Brain microvascular endothelial cell (primary cell): ENCODE measurements around the gene FBXO9.

ENCODE experiments used
- DNase-seq: peaks from one replicate; pipeline ENCODE4 v3.0.0-alpha.2; 2020
- H3K27ac ChIP-seq: fragments of 250-450 bp; sonication (Bioruptor Pico); 2 replicates; pipeline ENCODE4 v1.5.1; 2020; ENCODE audit warnings: mild to moderate bottlenecking, moderate library complexity
- H3K27me3 ChIP-seq: fragments of 250-450 bp; sonication (Bioruptor Pico); replicated peaks from 2 replicates; pipeline ENCODE4 v1.5.1; 2020; ENCODE audit warnings: mild to moderate bottlenecking
- H3K36me3 ChIP-seq: fragments of 250-450 bp; sonication (Bioruptor Pico); replicated peaks from 2 replicates; pipeline ENCODE4 v1.5.1; 2020; ENCODE audit warnings: mild to moderate bottlenecking
- H3K4me3 ChIP-seq: 2 replicates; pipeline ENCODE4 v1.5.1; 2011; ENCODE audit warnings: low read depth, mild to moderate bottlenecking, control low read depth, low read length, moderate library complexity
- CTCF ChIP-seq: IDR thresholded peaks from 2 replicates; pipeline ENCODE4 v1.5.1; 2011; ENCODE audit warnings: low read depth, mild to moderate bottlenecking, moderate library complexity, low read length, control low read depth, inconsistent platforms; ENCODE audit errors: missing control alignments
- in situ Hi-C: cut with HindIII; loops from 2 replicates; pipeline ENCODE4 v1.10.0; 2017; ENCODE audit warnings: low sequenced_read_pairs, low pct_ligation_motif_present

The FBXO9 gene

GRCh38 chr6:53101006-53101405 lies 35.8 kb downstream of the FBXO9 start:
- Histone ChIP-seq H3K27ac (no peak overlapping the region), H3K36me3 (peaks cover 33% of the 10 kb centered on the region), H3K27me3 (no peaks in the 10 kb centered on the region), H3K4me3 (no peak overlapping the region)
- TF ChIP-seq CTCF = no peak
- in situ Hi-C loops = no loop called here
- no peak for DNase-seq

- DNase-seq = no peak
- TF ChIP-seq CTCF = no peak
- in situ Hi-C loops = no loop called here
- Histone ChIP-seq H3K36me3 (peaks cover 20% of the 10 kb centered on the region), H3K27me3 (no peaks in the 10 kb centered on the region), H3K27ac (no peak overlapping the region), H3K4me3 (no peak overlapping the region)
These were observed 38.9 kb downstream of the FBXO9 start for GRCh38 chr6:53103993-53104675.

- no peak for TF ChIP-seq CTCF
- no peak overlapping the region for H3K27ac ChIP-seq
- H3K27me3 ChIP-seq = no peaks in the 10 kb centered on the region
- peaks cover 20% of the 10 kb centered on the region for H3K36me3 ChIP-seq
- DNase-seq = no peak
- in situ Hi-C loops = no loop called here
- no peak overlapping the region for H3K4me3 ChIP-seq
These were observed 39.7 kb downstream of the FBXO9 start for GRCh38 chr6:53104916-53105315.

- H3K27me3 ChIP-seq = no peaks in the 10 kb centered on the region
- H3K36me3 ChIP-seq = peaks cover 8% of the 10 kb centered on the region
- no peak overlapping the region for H3K4me3 ChIP-seq
- in situ Hi-C loops = no loop called here
- no peak overlapping the region for H3K27ac ChIP-seq
- DNase-seq = no peak
- TF ChIP-seq CTCF = no peak
These were observed 41.9 kb downstream of the FBXO9 start for GRCh38 chr6:53107091-53107490.

GRCh38 chr6:53109612-53110011 lies 44.4 kb downstream of the FBXO9 start:
- H3K27ac ChIP-seq = no peak overlapping the region
- no peak for DNase-seq
- no peaks in the 10 kb centered on the region for H3K27me3 ChIP-seq
- no peak for TF ChIP-seq CTCF
- in situ Hi-C loops = no loop called here
- no peak overlapping the region for H3K4me3 ChIP-seq
- H3K36me3 ChIP-seq = no peaks in the 10 kb centered on the region

- no peaks in the 10 kb centered on the region for H3K27me3 ChIP-seq
- in situ Hi-C loops = no loop called here
- H3K36me3 ChIP-seq = no peaks in the 10 kb centered on the region
- H3K4me3 ChIP-seq = no peak overlapping the region
- no peak for DNase-seq
- H3K27ac ChIP-seq = no peak overlapping the region
- TF ChIP-seq CTCF = no peak
These were observed 46.7 kb downstream of the FBXO9 start for GRCh38 chr6:53111865-53112264.
